SK-N-SH (cell line): ENCODE measurements around the gene NR5A1. TPM values are rescaled to one million over a fixed set of nuclear protein-coding genes. Genes with fewer than 3 reads are reported as not detected.

ENCODE experiments used
- CTCF ChIA-PET: fragments of 300-600, 350-600 bp; formaldehyde crosslinking; extraction: SDS; loops from one replicate; lab custom pipeline; 2021; lab: Yijun Ruan, JAX
- POLR2A ChIA-PET: fragments of 350-600 bp; sonication (Branson Sonifier 250); formaldehyde crosslinking; extraction: SDS; loops from one replicate; lab custom pipeline; 2020; ENCODE audit warnings: antibody characterized with exemption, inconsistent platforms; lab: Yijun Ruan, JAX
- DNase-seq: peaks from one replicate; pipeline ENCODE4 v3.0.0; 2012
- H2AFZ ChIP-seq: fragments of 200-600 bp; sonication (generic); 2 replicates; pipeline ENCODE4 v1.8.1; 2016; ENCODE audit warnings: antibody characterized with exemption, mild to moderate bottlenecking, low read depth
- H3F3A ChIP-seq: fragments of 200-600 bp; sonication (generic); replicated peaks from 2 replicates; pipeline ENCODE3; 2016; ENCODE audit warnings: antibody characterized with exemption, mild to moderate bottlenecking; ENCODE audit not compliant: insufficient read depth
- H3K27ac ChIP-seq, 2 experiments: fragments of 200-500 bp in 1 of 2; fragments of 200-600 bp in 1 of 2; sonication (Bioruptor generic) in 1 of 2; sonication (generic), shearing (Covaris generic) in 1 of 2; 2 replicates each; pipeline versions ENCODE4 v1.5.1 to v1.6.1; 2014 to 2016; ENCODE audit warnings: low read depth in 2 of 2, inconsistent platforms in 1 of 2, low read length in 1 of 2, mild to moderate bottlenecking in 1 of 2, mixed read lengths in 1 of 2
- H3K27me3 ChIP-seq: fragments of 200-600 bp; sonication (generic), shearing (Covaris generic); 2 replicates; pipeline ENCODE4 v1.6.1; 2016; ENCODE audit warnings: mixed run types; ENCODE audit not compliant: insufficient read depth
- H3K36me3 ChIP-seq, 2 experiments: fragments of 200-500 bp in 1 of 2; fragments of 200-600 bp in 1 of 2; sonication (Bioruptor generic) in 1 of 2; sonication (generic) in 1 of 2; replicated peaks in 1 of 2; 2 replicates each; pipeline versions ENCODE3 to v1.5.1; 2014 to 2016; ENCODE audit warnings: low read length in 1 of 2, mild to moderate bottlenecking in 1 of 2; ENCODE audit not compliant: insufficient read depth in 2 of 2, control insufficient read depth in 1 of 2
- H3K4me1 ChIP-seq, 2 experiments: fragments of 200-500 bp in 1 of 2; fragments of 200-600 bp in 1 of 2; sonication (Bioruptor generic) in 1 of 2; sonication (generic), shearing (Covaris generic) in 1 of 2; 2 replicates each; pipeline versions ENCODE4 v1.5.1 to v1.6.1; 2014 to 2016; ENCODE audit warnings: low read depth in 1 of 2, low read length in 1 of 2, mixed run types in 1 of 2; ENCODE audit not compliant: insufficient read depth in 2 of 2, control insufficient read depth in 1 of 2
- H3K4me2 ChIP-seq: fragments of 200-600 bp; sonication (generic), shearing (Covaris generic); 2 replicates; pipeline ENCODE4 v1.6.1; 2017; ENCODE audit warnings: mixed run types
- H3K4me3 ChIP-seq, 2 experiments: fragments of 200-500 bp in 1 of 2; fragments of 200-600 bp in 1 of 2; sonication (Bioruptor generic) in 1 of 2; sonication (generic), shearing (Covaris generic) in 1 of 2; 2 replicates each; pipeline versions ENCODE4 v1.5.1 to v1.8.1; 2014 to 2016; ENCODE audit warnings: low read depth in 2 of 2, inconsistent platforms in 1 of 2, low read length in 1 of 2, mild to moderate bottlenecking in 1 of 2, mixed read lengths in 1 of 2, moderate library complexity in 1 of 2
- H3K79me2 ChIP-seq: fragments of 200-600 bp; sonication (generic); 2 replicates; pipeline ENCODE4 v1.8.1; 2017; ENCODE audit warnings: mild to moderate bottlenecking; ENCODE audit not compliant: insufficient read depth
- H3K9ac ChIP-seq: fragments of 200-600 bp; sonication (generic); 2 replicates; pipeline ENCODE4 v1.6.1; 2017; ENCODE audit warnings: mixed run types
- H3K9me2 ChIP-seq: fragments of 200-600 bp; sonication (generic); 2 replicates; pipeline ENCODE4 v1.6.1; 2017; ENCODE audit warnings: mixed run types
- H3K9me3 ChIP-seq: fragments of 200-600 bp; sonication (generic); 2 replicates; pipeline ENCODE4 v1.6.1; 2017; ENCODE audit warnings: mixed run types, mild to moderate bottlenecking, moderate library complexity
- H4K20me1 ChIP-seq: fragments of 200-600 bp; sonication (generic); 2 replicates; pipeline ENCODE4 v1.6.1; 2017; ENCODE audit warnings: mild to moderate bottlenecking, mixed run types; ENCODE audit not compliant: insufficient read depth
- CTCF ChIP-seq: fragments of 200-600 bp; sonication (generic); IDR thresholded peaks from 2 replicates; pipeline ENCODE4 v1.6.1; 2017; ENCODE audit warnings: antibody characterized with exemption, mild to moderate bottlenecking, moderate library complexity
- ELF1 ChIP-seq: IDR thresholded peaks from 2 replicates; pipeline ENCODE4 v1.4.0; 2012
- FOXJ3 ChIP-seq: sonication (generic); formaldehyde crosslinking; IDR thresholded peaks from 2 replicates; pipeline ENCODE4 v1.5.1; 2020; ENCODE audit warnings: mild to moderate bottlenecking, missing genetic modification reagents
- GABPA ChIP-seq: IDR thresholded peaks from 2 replicates; pipeline ENCODE4 v1.4.0; 2012; ENCODE audit warnings: low read depth, mild to moderate bottlenecking
- IRF3 ChIP-seq: fragments of 150-350 bp; IDR thresholded peaks from 2 replicates; pipeline ENCODE4 v1.6.1; 2016; ENCODE audit warnings: mild to moderate bottlenecking, low read depth, low read length
- MEF2A ChIP-seq: IDR thresholded peaks from 2 replicates; pipeline ENCODE4 v1.4.0; 2012; ENCODE audit warnings: low read depth, borderline replicate concordance
- MXI1 ChIP-seq: IDR thresholded peaks from 2 replicates; pipeline ENCODE4 v1.6.1; 2012; ENCODE audit warnings: mild to moderate bottlenecking, low read depth, low read length, improper control_type of control experiment
- NFIC ChIP-seq: IDR thresholded peaks from 2 replicates; pipeline ENCODE4 v1.4.0; 2012; ENCODE audit warnings: borderline replicate concordance
- PBX3 ChIP-seq: IDR thresholded peaks from 2 replicates; pipeline ENCODE4; 2012
- RAD21 ChIP-seq: IDR thresholded peaks from 2 replicates; pipeline ENCODE4 v1.6.1; 2012; ENCODE audit warnings: mild to moderate bottlenecking, low read length
- RCOR1 ChIP-seq: fragments of 150-350 bp; IDR thresholded peaks from 2 replicates; pipeline ENCODE4 v1.6.1; 2017; ENCODE audit warnings: antibody characterized with exemption, low read length
- RXRA ChIP-seq: IDR thresholded peaks from 2 replicates; pipeline ENCODE4 v1.4.0; 2012; ENCODE audit warnings: low read depth, mild to moderate bottlenecking, borderline replicate concordance
- SIN3A ChIP-seq: IDR thresholded peaks from 2 replicates; pipeline ENCODE4 v1.6.1; 2012; ENCODE audit warnings: low read depth, mild to moderate bottlenecking, low read length, moderate library complexity, borderline replicate concordance
- TCF12 ChIP-seq: IDR thresholded peaks from 2 replicates; pipeline ENCODE4 v1.4.0; 2012
- TEAD4 ChIP-seq: IDR thresholded peaks from 2 replicates; pipeline ENCODE4 v1.4.0; 2012; ENCODE audit warnings: mild to moderate bottlenecking, borderline replicate concordance; ENCODE audit not compliant: insufficient read depth
- WGBS: methylation state at CpG from one replicate; pipeline ENCODE4 v1.1.6; 2017; ENCODE audit warnings: low lambda C conversion rate; 5-methylcytosine and 5-hydroxymethylcytosine counted together
- polyA plus RNA-seq, 3 experiments: library from polyadenylated mRNA; depleted of rRNA; stranded (reverse); fragments of >200 nt; gene quantifications; 2 replicates each; pipeline ENCODE4 v1.2.3, GENCODE V29; 2012

Gene NR5A1
- polyA plus RNA-seq, 1 of the 3 experiments (the other 2 are of a cell fraction), result not detected

DNA sequence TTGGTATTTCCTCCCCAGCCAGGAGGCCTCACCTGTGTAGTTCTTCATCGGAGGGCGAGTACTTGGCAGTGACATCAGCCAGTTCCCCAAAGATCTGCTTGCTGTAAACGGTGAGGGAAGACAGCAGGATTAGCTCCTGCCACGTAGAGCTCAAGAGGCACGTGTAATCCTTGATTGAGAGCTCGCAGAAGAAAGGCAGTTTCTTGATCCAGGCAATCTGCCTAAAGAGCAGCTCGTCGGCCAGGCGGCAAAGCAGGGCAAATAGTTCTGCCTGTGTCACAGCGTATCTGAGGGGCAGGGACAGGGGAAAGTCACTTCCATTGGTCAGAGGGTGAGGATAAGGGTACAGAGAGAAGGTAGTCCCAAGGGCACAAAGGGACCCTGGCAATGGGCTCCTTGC lies 28.6 kb upstream of the NR5A1 start:
- 93% methylated on average over 7 of the region's 10 CpGs for WGBS
- Histone ChIP-seq H3K27ac (no peak overlapping the region), H4K20me1 (no peaks in the 10 kb centered on the region), H3K4me3 (no peak overlapping the region), H3K4me1 (peaks cover 0 to 5% of the 10 kb centered on the region in 2 experiments; a peak in 1 of 4 replicates), H3K4me2 (no peak overlapping the region), H3K9me3 (no peaks in the 10 kb centered on the region), H2AFZ (no peak overlapping the region), H3K27me3 (no peaks in the 10 kb centered on the region), H3K79me2 (no peaks in the 10 kb centered on the region), H3K9ac (no peak overlapping the region), H3F3A (no peaks in the 10 kb centered on the region), H3K36me3 (peaks cover 0 to 6% of the 10 kb centered on the region in 2 experiments), H3K9me2 (no peaks in the 10 kb centered on the region)
- ChIA-PET CTCF (interaction anchor here (0.9 to 8.9 kb wide), 22 partner anchors 10 to 176 kb away, joined by 3 to 173 read pairs (median 12); no protein-coding TSS in a partner anchor), POLR2A (no interaction called here)
- DNase-seq, result no peak
- TF ChIP-seq RXRA, result no peak
- TF ChIP-seq GABPA, result no peak
- no peak for TF ChIP-seq ELF1
- TF ChIP-seq MXI1, result no peak
- TF ChIP-seq CTCF, result no peak
- TF ChIP-seq TCF12, result no peak

DNA sequence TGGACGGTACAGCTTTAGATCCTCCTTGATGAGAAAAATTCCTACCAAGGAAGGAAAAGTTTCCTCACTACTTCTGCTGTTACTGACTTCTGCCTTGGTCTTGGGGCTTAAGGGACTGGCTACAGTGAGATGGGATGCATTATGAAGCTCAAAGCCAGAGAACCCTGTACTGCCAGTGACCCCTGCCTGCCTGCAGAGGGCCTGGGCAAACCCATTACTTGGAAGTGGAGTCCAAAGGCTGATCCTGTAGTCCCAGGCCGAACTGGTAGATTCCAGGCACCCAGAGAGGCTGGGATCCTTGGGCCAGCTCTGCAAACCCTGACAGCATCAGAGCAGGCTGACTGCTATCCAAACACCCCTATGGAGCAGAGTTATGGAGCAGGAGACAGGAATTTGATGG lies 25.7 kb upstream of the NR5A1 start:
- Histone ChIP-seq H3K9ac (no peak overlapping the region), H3K79me2 (no peaks in the 10 kb centered on the region), H3K27me3 (no peaks in the 10 kb centered on the region), H3K9me2 (no peaks in the 10 kb centered on the region), H2AFZ (no peak overlapping the region), H4K20me1 (no peaks in the 10 kb centered on the region), H3K27ac (no peak overlapping the region), H3K4me2 (no peak overlapping the region), H3K9me3 (no peaks in the 10 kb centered on the region), H3F3A (no peaks in the 10 kb centered on the region), H3K4me1 (peaks cover 0 to 10% of the 10 kb centered on the region in 2 experiments; a peak in 1 of 4 replicates), H3K4me3 (no peak overlapping the region), H3K36me3 (peaks cover 0 to 6% of the 10 kb centered on the region in 2 experiments)
- TF ChIP-seq NFIC, result no peak
- TF ChIP-seq SIN3A, result no peak
- no peak for TF ChIP-seq RCOR1
- no peak for TF ChIP-seq IRF3
- no peak for TF ChIP-seq GABPA
- TF ChIP-seq FOXJ3 (CRISPR knock-in tag), result no peak
- no peak for TF ChIP-seq RXRA
- TF ChIP-seq PBX3, result no peak
- TF ChIP-seq MEF2A, result no peak
- no peak for TF ChIP-seq TEAD4
- TF ChIP-seq RAD21, result no peak
- TF ChIP-seq TCF12, result no peak
- WGBS, result 88% methylated on average over 1 of the region's 2 CpGs
- ChIA-PET CTCF (interaction anchor here (0.7 to 8.9 kb wide), 9 partner anchors 19 to 179 kb away, joined by 3 to 173 read pairs (median 5); no protein-coding TSS in a partner anchor), POLR2A (no interaction called here)
- no peak for DNase-seq
